ENCODE data around the gene TMA7.

The TMA7 gene

GRCh38 chr3:48409291-48410201 lies 30.5 kb upstream of the TMA7 start:
- DNase-seq, result no peak

GRCh38 chr3:48410205-48411040 lies 29.6 kb upstream of the TMA7 start:
- no peak for DNase-seq

GRCh38 chr3:48411041-48411588 lies 28.9 kb upstream of the TMA7 start:
- no peak for DNase-seq

GRCh38 chr3:48411606-48412374 lies 28.3 kb upstream of the TMA7 start:
- no peak for DNase-seq

GRCh38 chr3:48412375-48413001 lies 27.6 kb upstream of the TMA7 start:
- DNase-seq, result no peak

GRCh38 chr3:48413086-48413485 lies 27.0 kb upstream of the TMA7 start:
- no peak for DNase-seq

- DNase-seq, result no peak
Measured at GRCh38 chr3:48413611-48414010, 26.4 kb upstream of the TMA7 start.

- no peak for DNase-seq
Measured at GRCh38 chr3:48414376-48415250, 25.4 kb upstream of the TMA7 start.

GRCh38 chr3:48415251-48415953 lies 24.7 kb upstream of the TMA7 start:
- DNase-seq, result no peak

GRCh38 chr3:48416091-48416505 lies 24.0 kb upstream of the TMA7 start:
- DNase-seq, result no peak

- no peak for DNase-seq
Measured at GRCh38 chr3:48416546-48416945, 23.5 kb upstream of the TMA7 start.

GRCh38 chr3:48417529-48418108 lies 22.4 kb upstream of the TMA7 start:
- DNase-seq, result no peak

GRCh38 chr3:48418140-48418539 lies 21.9 kb upstream of the TMA7 start:
- no peak for DNase-seq

- DNase-seq, result no peak
Measured at GRCh38 chr3:48418651-48419050, 21.4 kb upstream of the TMA7 start.

GRCh38 chr3:48419149-48419548 lies 20.9 kb upstream of the TMA7 start:
- DNase-seq, result no peak

- DNase-seq, result no peak
Measured at GRCh38 chr3:48419597-48419996, 20.5 kb upstream of the TMA7 start.

GRCh38 chr3:48420561-48420960 lies 19.5 kb upstream of the TMA7 start:
- no peak for DNase-seq

- DNase-seq, result no peak
Measured at GRCh38 chr3:48422272-48422671, 17.8 kb upstream of the TMA7 start.

GRCh38 chr3:48422681-48423080 lies 17.4 kb upstream of the TMA7 start:
- DNase-seq, result no peak

GRCh38 chr3:48423241-48423882 lies 16.7 kb upstream of the TMA7 start:
- DNase-seq, result no peak
